Mesenchymal stem cell (in vitro differentiated cells and primary cell): ENCODE measurements around the gene CPT1A.

Source experiments
- DNase-seq: peaks from one replicate; pipeline ENCODE4 v3.0.0-alpha.2; 2013
- H2AFZ ChIP-seq: one replicate; pipeline ENCODE4 v1.6.1; 2013; ENCODE audit warnings: low read depth, mild to moderate bottlenecking, control low read depth, inconsistent platforms, low read length, moderate library complexity
- H2AK5ac ChIP-seq: 2 replicates; pipeline ENCODE4 v1.6.1; 2013; ENCODE audit warnings: low read length, moderate library complexity, mild to moderate bottlenecking, inconsistent platforms; ENCODE audit not compliant: severe bottlenecking
- H2BK120ac ChIP-seq: one replicate; pipeline ENCODE4 v1.6.1; 2013; ENCODE audit warnings: low read depth, mild to moderate bottlenecking, inconsistent platforms, low read length, moderate library complexity
- H2BK12ac ChIP-seq, 2 experiments: one replicate each; pipeline ENCODE4 v1.6.1; 2013; ENCODE audit warnings: inconsistent platforms in 2 of 2, low read length in 2 of 2, mild to moderate bottlenecking in 2 of 2, moderate library complexity in 2 of 2, control low read depth in 1 of 2
- H2BK15ac ChIP-seq: one replicate; pipeline ENCODE4 v1.6.1; 2013; ENCODE audit warnings: mild to moderate bottlenecking, low read depth, inconsistent platforms; ENCODE audit not compliant: poor library complexity, severe bottlenecking
- H2BK5ac ChIP-seq: 2 replicates; pipeline ENCODE4 v1.6.1; 2013; ENCODE audit warnings: low read depth, mild to moderate bottlenecking, low read length, control low read depth, inconsistent platforms; ENCODE audit not compliant: poor library complexity, severe bottlenecking
- H3K14ac ChIP-seq, 2 experiments: one replicate each; pipeline ENCODE4 v1.6.1; 2013; ENCODE audit warnings: inconsistent platforms in 2 of 2, low read length in 2 of 2, control low read depth in 1 of 2, mild to moderate bottlenecking in 1 of 2, moderate library complexity in 1 of 2
- H3K18ac ChIP-seq, 2 experiments: one replicate each; pipeline ENCODE4 v1.6.1; 2013; ENCODE audit warnings: inconsistent platforms in 2 of 2, low read length in 2 of 2, control low read depth in 1 of 2, low read depth in 1 of 2, mild to moderate bottlenecking in 1 of 2
- H3K23ac ChIP-seq, 2 experiments: one replicate each; pipeline ENCODE4 v1.6.1; 2013; ENCODE audit warnings: inconsistent platforms in 2 of 2, low read length in 2 of 2, mild to moderate bottlenecking in 2 of 2, moderate library complexity in 2 of 2, control low read depth in 1 of 2
- H3K27ac ChIP-seq: 2 replicates; pipeline ENCODE4 v1.5.1; 2013; ENCODE audit warnings: mild to moderate bottlenecking, moderate library complexity, low read length, control low read depth, inconsistent platforms; ENCODE audit not compliant: poor library complexity, severe bottlenecking
- H3K27me3 ChIP-seq, 2 experiments: 2 replicates each; pipeline versions ENCODE4 v1.6.1 to v1.7.0; 2013; ENCODE audit warnings: low read length in 2 of 2, mild to moderate bottlenecking in 2 of 2, moderate library complexity in 2 of 2, control low read depth in 1 of 2, inconsistent platforms in 1 of 2; ENCODE audit not compliant: control insufficient read depth in 1 of 2, insufficient read depth in 1 of 2
- H3K36me3 ChIP-seq, 2 experiments: 2 replicates each; pipeline versions ENCODE4 v1.6.1 to v1.7.0; 2013; ENCODE audit warnings: low read length in 2 of 2, control low read depth in 1 of 2, inconsistent platforms in 1 of 2, low read depth in 1 of 2, mild to moderate bottlenecking in 1 of 2; ENCODE audit not compliant: insufficient read depth in 2 of 2, control insufficient read depth in 1 of 2
- H3K4ac ChIP-seq, 2 experiments: one replicate each; pipeline ENCODE4 v1.6.1; 2013; ENCODE audit warnings: inconsistent platforms in 2 of 2, low read length in 2 of 2, mild to moderate bottlenecking in 2 of 2, moderate library complexity in 2 of 2, control low read depth in 1 of 2, low read depth in 1 of 2
- H3K4me1 ChIP-seq: 2 replicates; pipeline ENCODE4 v1.6.1; 2013; ENCODE audit warnings: low read depth, low read length, control low read depth; ENCODE audit not compliant: control insufficient read depth, insufficient read depth
- H3K4me2 ChIP-seq: 2 replicates; pipeline ENCODE4 v1.6.1; 2013; ENCODE audit warnings: low read length, mild to moderate bottlenecking, inconsistent platforms; ENCODE audit not compliant: poor library complexity, severe bottlenecking
- H3K4me3 ChIP-seq, 2 experiments: 2 replicates each; pipeline versions ENCODE4 v1.5.1 to v1.7.0; 2013; ENCODE audit warnings: low read length in 2 of 2, mild to moderate bottlenecking in 2 of 2, control low read depth in 1 of 2, low read depth in 1 of 2; ENCODE audit not compliant: insufficient read depth in 1 of 2
- H3K79me1 ChIP-seq: replicated peaks from 2 replicates; pipeline ENCODE4 v1.6.1; 2013; ENCODE audit warnings: mild to moderate bottlenecking, control low read depth, low read length, inconsistent platforms; ENCODE audit not compliant: poor library complexity, severe bottlenecking
- H3K9ac ChIP-seq: 2 replicates; pipeline ENCODE4 v1.7.0; 2013; ENCODE audit warnings: mild to moderate bottlenecking, low read length, moderate library complexity
- H3K9me3 ChIP-seq: 2 replicates; pipeline ENCODE4 v1.7.0; 2013; ENCODE audit warnings: mild to moderate bottlenecking, low read length; ENCODE audit not compliant: control insufficient read depth
- H4K8ac ChIP-seq: one replicate; pipeline ENCODE4 v1.6.1; 2013; ENCODE audit warnings: inconsistent platforms, mild to moderate bottlenecking, low read length, moderate library complexity
- H4K91ac ChIP-seq: one replicate; pipeline ENCODE4 v1.6.1; 2013; ENCODE audit warnings: mild to moderate bottlenecking, low read length, inconsistent platforms
- WGBS: methylation state at CpG from one replicate; pipeline ENCODE4 v1.1.7; 2013; ENCODE audit warnings: mixed read lengths; 5-methylcytosine and 5-hydroxymethylcytosine counted together

The CPT1A gene

DNA sequence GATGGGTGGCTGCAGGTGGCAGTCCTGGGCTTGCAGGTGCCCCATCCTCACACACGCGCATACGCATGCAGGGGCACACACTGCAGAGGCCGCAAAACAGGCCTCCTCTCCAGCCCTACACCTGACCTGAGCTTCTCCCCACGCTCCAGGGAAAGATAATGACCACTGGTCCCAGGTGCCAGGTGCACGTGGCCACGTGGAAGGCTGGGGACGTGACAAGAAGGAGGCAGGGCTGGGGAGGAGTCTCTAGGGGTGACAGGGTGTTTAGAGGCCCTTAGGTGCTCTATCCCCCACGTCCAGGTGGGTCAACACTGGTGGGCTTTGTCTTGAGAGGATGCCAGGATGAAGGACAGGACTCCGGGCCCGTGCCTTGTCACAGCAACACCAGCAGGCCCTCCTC lies 23.5 kb upstream of the CPT1A start:
- Histone ChIP-seq H3K4me2 (no peak overlapping the region), H3K4me1 (no peaks in the 10 kb centered on the region), H4K8ac (no peak overlapping the region), H3K9me3 (peaks cover 11% of the 10 kb centered on the region), H3K27ac (no peak overlapping the region), H2AFZ (no peak overlapping the region), H3K23ac (no peak overlapping the region), H2BK5ac (no peak overlapping the region), H2BK15ac (no peak overlapping the region), H3K79me1 (no peaks in the 10 kb centered on the region), H2AK5ac (no peak overlapping the region), H4K91ac (no peak overlapping the region), H3K36me3 (no peaks in the 10 kb centered on the region), H2BK12ac (no peak overlapping the region), H3K27me3 (peaks cover 11 to 19% of the 10 kb centered on the region in 2 experiments), H3K4me3 (no peak overlapping the region), H3K4ac (no peak overlapping the region), H3K14ac (no peak overlapping the region), H3K18ac (no peak overlapping the region), H3K9ac (no peak overlapping the region), H2BK120ac (no peak overlapping the region)
- DNase-seq = no peak
- 85% methylated on average over 10 of the region's 11 CpGs for WGBS

DNA sequence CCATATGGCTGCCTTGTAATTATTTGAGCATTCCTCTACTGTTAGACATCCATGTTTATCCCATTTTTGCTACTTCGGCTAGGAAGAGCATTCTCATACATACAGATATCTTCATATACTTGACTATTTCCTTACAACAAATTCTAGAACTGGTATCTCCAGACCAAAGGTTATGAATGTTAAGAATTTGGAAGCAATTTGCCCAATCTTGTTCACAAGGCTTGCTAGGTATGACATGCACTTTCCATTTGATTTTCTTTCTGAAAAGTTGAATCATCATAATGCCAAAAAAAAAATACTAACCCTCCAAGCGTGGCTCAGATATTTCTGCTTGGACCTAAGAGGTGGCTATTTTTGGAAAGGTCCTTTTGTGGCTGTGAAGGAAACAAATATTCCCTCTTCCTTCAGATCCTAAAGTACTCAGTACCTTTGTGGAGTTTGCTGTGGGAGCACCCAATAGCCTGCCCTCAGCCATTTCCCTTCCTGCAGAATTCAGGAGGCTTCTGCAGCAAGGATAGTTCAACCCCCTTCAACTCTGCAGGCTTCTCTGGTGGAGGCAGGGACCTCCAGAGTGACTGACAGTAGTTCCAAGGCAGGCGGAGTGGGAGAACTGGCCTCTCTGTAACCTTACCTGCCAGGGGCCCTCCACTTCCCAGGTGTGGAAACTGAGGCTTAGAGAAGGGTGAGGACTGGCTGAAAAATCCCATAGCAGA lies 22.0 kb upstream of the CPT1A start:
- Histone ChIP-seq H2AFZ (no peak overlapping the region), H3K27me3 (peaks cover 7% of the 10 kb centered on the region in 2 experiments), H3K4me3 (no peak overlapping the region), H3K23ac (no peak overlapping the region), H4K8ac (no peak overlapping the region), H3K14ac (no peak overlapping the region), H2AK5ac (no peak overlapping the region), H3K9ac (no peak overlapping the region), H3K9me3 (peaks cover 11% of the 10 kb centered on the region), H2BK15ac (no peak overlapping the region), H3K27ac (no peak overlapping the region), H2BK12ac (no peak overlapping the region), H3K18ac (no peak overlapping the region), H3K4me2 (no peak overlapping the region), H2BK5ac (no peak overlapping the region), H3K36me3 (no peaks in the 10 kb centered on the region), H2BK120ac (no peak overlapping the region), H3K4ac (no peak overlapping the region), H3K4me1 (no peaks in the 10 kb centered on the region), H3K79me1 (no peaks in the 10 kb centered on the region), H4K91ac (no peak overlapping the region)
- 100% methylated on average over 2 of the region's 3 CpGs for WGBS
- DNase-seq = no peak

DNA sequence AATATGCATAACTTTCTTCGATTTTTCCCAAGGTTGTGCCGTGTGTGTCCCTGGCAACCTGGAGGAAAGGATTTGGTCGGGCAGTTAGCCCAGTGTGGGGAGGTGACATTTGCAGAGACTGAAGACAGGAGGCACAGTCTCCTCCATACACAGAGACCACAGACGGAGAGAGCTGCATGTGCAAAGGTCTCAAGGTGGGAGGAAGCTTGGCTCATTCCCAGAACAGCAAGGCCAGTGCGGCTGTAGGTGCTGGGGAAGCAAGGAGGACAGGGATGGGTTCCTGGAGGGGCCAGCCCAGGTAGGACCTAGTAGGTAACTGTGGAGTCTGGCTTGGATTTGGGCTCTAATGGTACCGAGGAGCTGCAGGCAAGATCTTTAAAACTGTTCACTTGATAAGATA lies 20.7 kb upstream of the CPT1A start:
- Histone ChIP-seq H4K91ac (no peak overlapping the region), H3K27ac (no peak overlapping the region), H2BK5ac (no peak overlapping the region), H2AK5ac (no peak overlapping the region), H2BK120ac (no peak overlapping the region), H2AFZ (no peak overlapping the region), H2BK12ac (no peak overlapping the region), H3K4ac (no peak overlapping the region), H3K9ac (no peak overlapping the region), H3K4me1 (no peaks in the 10 kb centered on the region), H2BK15ac (no peak overlapping the region), H3K27me3 (peaks cover 0 to 3% of the 10 kb centered on the region in 2 experiments), H3K23ac (no peak overlapping the region), H3K14ac (no peak overlapping the region), H3K18ac (no peak overlapping the region), H4K8ac (no peak overlapping the region), H3K79me1 (no peaks in the 10 kb centered on the region), H3K9me3 (peaks cover 11% of the 10 kb centered on the region), H3K36me3 (no peaks in the 10 kb centered on the region), H3K4me2 (no peak overlapping the region), H3K4me3 (no peak overlapping the region)
- 89% methylated on average over 6 of the region's 6 CpGs for WGBS
- DNase-seq = no peak

GRCh38 chr11:68859123-68859522 lies 17.4 kb upstream of the CPT1A start:
- Histone ChIP-seq H2BK120ac (no peak overlapping the region), H3K4me1 (peaks cover 12% of the 10 kb centered on the region), H3K14ac (no peak overlapping the region), H3K18ac (no peak overlapping the region), H4K8ac (no peak overlapping the region), H2AK5ac (no peak overlapping the region), H2BK15ac (no peak overlapping the region), H3K36me3 (no peaks in the 10 kb centered on the region), H3K79me1 (no peaks in the 10 kb centered on the region), H3K27me3 (peaks cover 6 to 10% of the 10 kb centered on the region in 2 experiments), H3K23ac (no peak overlapping the region), H3K9me3 (peaks cover 9% of the 10 kb centered on the region), H3K27ac (no peak overlapping the region), H4K91ac (no peak overlapping the region), H3K4ac (no peak overlapping the region), H2BK5ac (no peak overlapping the region), H3K4me3 (no peak overlapping the region), H3K9ac (no peak overlapping the region), H2AFZ (no peak overlapping the region), H2BK12ac (no peak overlapping the region), H3K4me2 (no peak overlapping the region)
- DNase-seq = no peak
- 73% methylated on average over 8 of the region's 8 CpGs for WGBS
